ENCODE measurements around the gene OR2A7. TPM values are rescaled to one million over a fixed set of nuclear protein-coding genes. Genes with fewer than 3 reads are reported as not detected.
"Not testable (repeated sequence)": the region's sequence is repeated elsewhere in the genome, so short reads cannot be mapped to it uniquely, and the experiment has no call there.

Gene OR2A7
- total RNA-seq, 2 donors from 2014 or later, result 2.0 to 5.4 TPM

DNA sequence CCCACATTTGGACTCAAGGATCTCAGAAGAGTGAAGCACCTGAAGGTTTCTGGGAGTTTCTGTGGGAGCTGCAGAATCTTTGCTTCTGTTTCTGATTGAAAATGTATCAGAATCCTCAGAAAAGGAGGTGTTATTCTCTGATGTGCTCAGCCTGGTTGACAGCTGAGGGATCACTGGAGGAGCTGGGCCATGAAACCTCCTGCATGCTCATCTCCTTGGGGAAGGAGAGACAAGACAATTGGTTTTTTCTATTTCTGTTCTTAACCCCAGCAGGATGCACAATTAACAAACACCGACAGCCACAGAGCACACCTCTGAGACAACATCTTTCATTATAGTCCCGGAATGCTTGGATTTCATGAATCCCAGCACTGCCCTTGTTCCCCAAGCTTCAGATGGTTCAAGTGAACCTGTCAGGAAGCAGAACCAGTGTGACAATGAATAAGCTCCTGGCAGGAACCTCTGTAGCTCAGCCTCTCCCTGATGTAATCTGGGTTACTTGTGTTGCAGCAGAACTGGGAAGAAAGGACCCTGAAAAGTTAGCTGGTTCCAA lies 26.0 kb downstream of the OR2A7 start:
- not testable (repeated sequence) for H3K27ac Mint-ChIP-seq; H3K4me1 Mint-ChIP-seq (ENCODE audit: low read depth); H3K36me3 Mint-ChIP-seq (ENCODE audit: insufficient read depth in 2 of 2); ATAC-seq (replicated peaks in 1 of 2); H3K4me3 Mint-ChIP-seq; DNase-seq; H3K27me3 Mint-ChIP-seq (ENCODE audit: low read depth); H3K9me3 Mint-ChIP-seq

DNA sequence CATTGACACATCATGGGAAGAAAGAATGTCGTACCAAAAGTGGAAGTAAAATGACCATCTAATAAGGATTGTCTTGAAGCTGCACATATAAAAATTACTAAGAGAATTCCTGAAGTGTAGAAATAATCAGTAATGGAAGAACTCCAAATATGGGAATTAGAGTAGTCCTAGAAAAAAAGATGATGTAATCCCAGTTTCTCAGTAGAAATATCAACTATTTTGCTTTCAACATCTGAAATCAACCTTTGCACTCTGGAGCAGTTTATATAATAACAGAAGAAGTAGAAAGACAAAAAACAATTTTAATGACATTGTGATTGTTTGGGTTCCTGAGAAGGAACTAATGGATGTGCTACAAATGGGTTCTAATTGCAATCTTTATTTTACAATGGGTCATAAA lies 31.6 kb downstream of the OR2A7 start:
- H3K4me3 Mint-ChIP-seq; H3K27ac Mint-ChIP-seq; H3K4me1 Mint-ChIP-seq (ENCODE audit: low read depth); ATAC-seq (replicated peaks in 1 of 2); H3K36me3 Mint-ChIP-seq (ENCODE audit: insufficient read depth in 2 of 2); DNase-seq; H3K27me3 Mint-ChIP-seq (ENCODE audit: low read depth); H3K9me3 Mint-ChIP-seq: not testable (repeated sequence)

DNA sequence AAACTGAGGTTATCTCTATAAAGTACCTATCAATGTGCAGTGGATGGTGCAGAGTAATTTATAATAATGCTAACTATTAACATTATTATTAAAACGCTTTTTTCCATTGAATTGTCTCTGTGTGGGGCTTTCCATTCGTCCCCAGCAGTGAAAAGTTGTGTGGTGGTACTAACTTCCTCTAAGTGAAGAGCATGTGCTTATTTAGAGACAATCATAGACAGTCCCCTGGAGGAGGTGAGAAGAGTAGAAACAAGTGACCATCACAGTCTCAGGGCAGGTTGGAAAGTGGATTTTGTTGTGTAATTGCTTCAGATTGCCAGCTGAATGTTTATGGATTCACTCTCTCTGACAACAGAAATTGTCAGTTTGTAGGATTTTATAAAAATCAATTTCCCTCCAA lies 33.6 kb downstream of the OR2A7 start:
- H3K27me3 Mint-ChIP-seq (ENCODE audit: low read depth); H3K9me3 Mint-ChIP-seq; H3K27ac Mint-ChIP-seq; H3K36me3 Mint-ChIP-seq (ENCODE audit: insufficient read depth in 2 of 2); H3K4me3 Mint-ChIP-seq; H3K4me1 Mint-ChIP-seq (ENCODE audit: low read depth); DNase-seq; ATAC-seq (replicated peaks in 1 of 2): not testable (repeated sequence)

DNA sequence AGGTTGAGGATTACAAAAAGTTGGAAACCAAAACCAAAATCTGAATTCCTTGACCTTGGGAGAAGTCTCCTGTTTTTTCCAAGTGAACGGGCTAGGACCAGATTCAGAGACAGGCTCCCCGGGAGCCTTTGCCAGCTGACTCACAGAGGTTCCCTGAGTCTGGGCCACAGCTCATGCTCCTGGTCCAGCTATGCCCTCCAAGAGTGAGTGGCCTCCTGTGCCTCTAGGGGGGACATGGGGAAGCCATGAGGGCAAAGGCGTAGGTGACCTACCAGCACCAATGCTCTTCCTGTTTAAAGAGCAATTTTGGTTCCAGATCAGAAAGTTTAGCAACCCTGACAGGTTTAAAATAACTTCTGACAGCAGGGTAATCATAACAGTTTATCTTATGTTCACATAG lies 35.8 kb downstream of the OR2A7 start:
- not testable (repeated sequence) for H3K27me3 Mint-ChIP-seq (ENCODE audit: low read depth); H3K27ac Mint-ChIP-seq; ATAC-seq (replicated peaks in 1 of 2); H3K4me1 Mint-ChIP-seq (ENCODE audit: low read depth); DNase-seq; H3K9me3 Mint-ChIP-seq; H3K4me3 Mint-ChIP-seq; H3K36me3 Mint-ChIP-seq (ENCODE audit: insufficient read depth in 2 of 2)

DNA sequence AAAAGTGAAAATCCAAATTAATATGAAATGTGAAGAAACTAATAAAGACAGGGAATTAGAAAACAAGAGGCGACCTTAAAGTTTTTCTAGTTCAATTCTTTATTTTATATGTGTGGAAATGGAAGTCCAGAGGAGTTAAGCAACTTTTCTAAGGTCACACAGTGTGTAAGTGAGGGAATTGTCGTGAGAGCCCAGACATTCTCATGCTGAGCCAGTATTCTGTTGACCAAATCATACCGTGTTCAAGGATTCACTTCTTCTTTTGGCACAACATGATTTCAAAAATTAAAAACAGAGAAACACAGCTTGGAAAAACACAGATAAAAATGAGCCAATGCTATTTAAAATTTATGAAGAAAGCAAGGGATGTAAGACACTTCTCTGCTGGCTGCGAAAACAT lies 37.7 kb downstream of the OR2A7 start:
- H3K27ac Mint-ChIP-seq; H3K36me3 Mint-ChIP-seq (ENCODE audit: insufficient read depth in 2 of 2); ATAC-seq (replicated peaks in 1 of 2); H3K4me3 Mint-ChIP-seq; DNase-seq; H3K9me3 Mint-ChIP-seq; H3K4me1 Mint-ChIP-seq (ENCODE audit: low read depth); H3K27me3 Mint-ChIP-seq (ENCODE audit: low read depth): not testable (repeated sequence)

DNA sequence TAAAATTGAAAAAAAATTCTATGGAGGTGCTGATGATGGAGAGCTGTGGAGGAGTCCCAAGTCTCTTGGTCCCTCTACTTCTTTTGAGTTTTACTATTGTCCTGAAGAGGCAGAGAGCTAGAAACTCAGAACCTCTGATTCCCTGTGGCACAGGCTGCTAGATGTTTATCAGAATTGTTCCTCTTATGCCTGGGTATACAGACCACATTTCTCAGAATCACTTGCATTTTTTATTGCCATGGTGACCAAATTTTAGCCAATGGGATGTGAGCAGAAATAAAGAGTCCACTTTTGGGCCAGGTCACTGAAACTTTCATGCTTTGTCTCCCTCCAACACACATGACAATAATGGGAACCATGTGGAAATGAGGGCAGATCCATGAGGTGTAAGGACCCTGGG lies 40.9 kb downstream of the OR2A7 start:
- H3K36me3 Mint-ChIP-seq (ENCODE audit: insufficient read depth in 2 of 2); ATAC-seq (replicated peaks in 1 of 2); H3K27ac Mint-ChIP-seq; DNase-seq; H3K9me3 Mint-ChIP-seq; H3K4me1 Mint-ChIP-seq (ENCODE audit: low read depth); H3K4me3 Mint-ChIP-seq; H3K27me3 Mint-ChIP-seq (ENCODE audit: low read depth): not testable (repeated sequence)

DNA sequence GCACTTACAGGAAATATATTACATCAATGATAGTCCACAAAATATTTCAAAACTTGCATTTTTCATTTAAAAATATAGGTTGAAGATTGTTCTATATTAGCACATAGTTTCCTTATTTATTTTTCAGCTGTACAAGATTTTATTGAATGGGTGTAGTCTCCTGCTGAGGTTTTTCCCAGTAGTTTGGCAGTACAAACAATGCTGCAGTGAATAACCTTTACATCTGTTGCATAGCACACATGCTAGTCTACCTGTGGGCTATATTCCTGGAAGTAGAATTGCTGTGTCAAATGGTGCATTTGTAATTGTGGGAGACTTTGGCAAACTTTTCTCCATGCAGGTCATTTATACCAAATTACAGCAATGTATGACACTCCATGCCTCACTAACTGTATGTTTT lies 44.1 kb downstream of the OR2A7 start:
- not testable (repeated sequence) for ATAC-seq (replicated peaks in 1 of 2); H3K4me3 Mint-ChIP-seq; H3K36me3 Mint-ChIP-seq (ENCODE audit: insufficient read depth in 2 of 2)

DNA sequence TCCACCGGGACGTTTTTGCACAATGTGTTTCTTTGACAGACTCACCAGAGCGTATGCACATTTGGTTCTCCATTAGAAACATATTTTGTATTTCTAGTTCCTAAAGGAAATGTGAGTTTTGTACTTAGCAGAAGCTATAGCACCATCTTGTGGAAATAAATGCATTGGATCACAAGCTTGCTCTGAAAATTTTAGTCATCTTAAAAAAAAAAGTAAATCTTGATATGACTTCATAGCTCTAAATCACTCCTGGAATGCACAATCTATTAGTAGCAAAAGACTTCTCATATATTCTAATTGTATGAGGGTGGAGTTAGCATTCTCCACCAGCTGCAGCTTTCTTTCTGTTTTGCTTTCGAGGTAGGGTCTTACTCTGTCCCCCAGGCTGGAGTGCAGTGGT lies 45.4 kb downstream of the OR2A7 start:
- not testable (repeated sequence) for H3K27ac Mint-ChIP-seq, DNase-seq

More for the DNA sequence above, 44.1 kb downstream of the OR2A7 start:
- H3K4me1 Mint-ChIP-seq (ENCODE audit: low read depth); DNase-seq; H3K9me3 Mint-ChIP-seq; H3K27me3 Mint-ChIP-seq (ENCODE audit: low read depth); H3K27ac Mint-ChIP-seq: not testable (repeated sequence)

DNA sequence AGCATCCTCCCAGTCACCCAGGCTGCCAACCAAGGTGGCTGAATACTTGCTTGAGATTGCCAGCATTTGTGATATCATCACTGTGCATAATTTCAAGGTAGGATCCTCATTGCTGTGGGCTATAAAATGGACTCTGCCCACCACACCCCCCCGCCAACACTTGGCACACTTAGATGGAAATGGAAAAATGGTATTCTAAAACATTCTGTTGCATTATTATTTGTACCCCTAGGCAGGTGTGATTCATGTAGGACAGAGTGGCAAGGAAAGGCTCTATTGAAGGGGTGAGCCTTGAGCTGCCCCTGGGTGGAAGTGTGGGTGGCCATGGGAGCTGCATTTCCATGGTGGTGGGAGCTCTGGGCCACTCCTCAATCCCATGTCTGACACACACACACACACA lies 46.0 kb downstream of the OR2A7 start:
- not testable (repeated sequence) for H3K9me3 Mint-ChIP-seq; H3K36me3 Mint-ChIP-seq (ENCODE audit: insufficient read depth in 2 of 2); H3K4me1 Mint-ChIP-seq (ENCODE audit: low read depth); H3K4me3 Mint-ChIP-seq; H3K27ac Mint-ChIP-seq; DNase-seq; ATAC-seq (replicated peaks in 1 of 2); H3K27me3 Mint-ChIP-seq (ENCODE audit: low read depth)

More for the DNA sequence above, 45.4 kb downstream of the OR2A7 start:
- not testable (repeated sequence) for H3K36me3 Mint-ChIP-seq (ENCODE audit: insufficient read depth in 2 of 2); H3K27me3 Mint-ChIP-seq (ENCODE audit: low read depth); H3K9me3 Mint-ChIP-seq; H3K4me3 Mint-ChIP-seq; H3K4me1 Mint-ChIP-seq (ENCODE audit: low read depth)
- ATAC-seq (replicated peaks in 1 of 2), result peak in 1 of 2 donors; percentile 53

DNA sequence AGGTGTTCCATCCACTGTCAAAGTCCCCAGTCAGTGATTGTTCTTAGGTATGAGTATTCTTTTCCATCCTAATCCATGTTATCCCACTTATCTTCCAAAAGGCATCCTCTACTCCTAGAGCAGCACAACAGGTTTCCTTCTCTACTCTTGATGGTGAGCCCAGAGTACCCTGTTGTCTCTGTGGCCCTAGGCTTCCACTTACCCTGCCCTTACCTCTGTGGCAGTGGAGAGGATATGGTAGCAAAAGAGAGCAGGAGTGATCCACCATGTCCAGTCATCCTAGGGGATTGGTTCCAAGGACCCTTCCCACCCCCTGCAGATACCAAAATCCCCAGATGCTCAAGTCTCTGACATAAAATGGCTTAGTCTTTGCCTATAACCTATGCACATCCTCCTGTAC lies 47.4 kb downstream of the OR2A7 start:
- H3K27ac Mint-ChIP-seq; H3K27me3 Mint-ChIP-seq (ENCODE audit: low read depth); H3K4me3 Mint-ChIP-seq; H3K4me1 Mint-ChIP-seq (ENCODE audit: low read depth); ATAC-seq (replicated peaks in 1 of 2); DNase-seq; H3K36me3 Mint-ChIP-seq (ENCODE audit: insufficient read depth in 2 of 2); H3K9me3 Mint-ChIP-seq: not testable (repeated sequence)

Other genes starting within 250 kb of the OR2A7 start
- not detected for gene OR2A5, start 215.8 kb downstream of the OR2A7 start, total RNA-seq
- gene OR2A25, start 195.0 kb downstream of the OR2A7 start, total RNA-seq, result not detected
- not detected for gene OR2A12, start 178.5 kb downstream of the OR2A7 start, total RNA-seq
- not detected for gene OR2A2, start 155.2 kb downstream of the OR2A7 start, total RNA-seq
- gene OR2A14, start 141.6 kb downstream of the OR2A7 start, total RNA-seq, result not detected
- 1 to 10 TPM; 1.5 to 4.2 TPM for gene CTAGE4, start 81.3 kb downstream of the OR2A7 start, total RNA-seq
- gene ARHGEF35, start 69.0 kb downstream of the OR2A7 start, total RNA-seq, result 1 to 10 TPM; 3.8 to 7.4 TPM
- gene OR2A42, start 25.2 kb downstream of the OR2A7 start, total RNA-seq, result not detected
- gene CTAGE8, start 4.5 kb upstream of the OR2A7 start, total RNA-seq, result 1 to 10 TPM in 1 of 2 donors, not detected in 1; 1.5 TPM
- gene OR2A1, start 47.6 kb upstream of the OR2A7 start, total RNA-seq, result not detected
- gene ARHGEF5, start 90.6 kb upstream of the OR2A7 start, total RNA-seq, result 10 to 100 TPM; 13.4 to 16.8 TPM
- gene NOBOX, start 138.9 kb upstream of the OR2A7 start, total RNA-seq, result not detected

Measured in activated T-cell treated with anti-CD3 and anti-CD28 coated beads, Interleukin-2, amount 50 U/mL, for 72 hours (primary cell).